T47D (cell line): ENCODE results near the gene U2AF1.
"Not testable (repeated sequence)": the region's sequence is repeated elsewhere in the genome, so short reads cannot be mapped to it uniquely, and the experiment has no call there.

ENCODE experiments used
- DNase-seq, 2 experiments: peaks; one replicate each; pipeline versions ENCODE4 v3.0.0 to v3.0.0-alpha.2; 2011 to 2012; ENCODE audit warnings: low read depth in 1 of 2, low spot score in 1 of 2
- in situ Hi-C: cut with HindIII; loops from 2 replicates; pipeline ENCODE4 v1.10.0; 2016; ENCODE audit warnings: low sequenced_read_pairs, low pct_unique_long_range_greater_than_20kb

U2AF1 gene

DNA sequence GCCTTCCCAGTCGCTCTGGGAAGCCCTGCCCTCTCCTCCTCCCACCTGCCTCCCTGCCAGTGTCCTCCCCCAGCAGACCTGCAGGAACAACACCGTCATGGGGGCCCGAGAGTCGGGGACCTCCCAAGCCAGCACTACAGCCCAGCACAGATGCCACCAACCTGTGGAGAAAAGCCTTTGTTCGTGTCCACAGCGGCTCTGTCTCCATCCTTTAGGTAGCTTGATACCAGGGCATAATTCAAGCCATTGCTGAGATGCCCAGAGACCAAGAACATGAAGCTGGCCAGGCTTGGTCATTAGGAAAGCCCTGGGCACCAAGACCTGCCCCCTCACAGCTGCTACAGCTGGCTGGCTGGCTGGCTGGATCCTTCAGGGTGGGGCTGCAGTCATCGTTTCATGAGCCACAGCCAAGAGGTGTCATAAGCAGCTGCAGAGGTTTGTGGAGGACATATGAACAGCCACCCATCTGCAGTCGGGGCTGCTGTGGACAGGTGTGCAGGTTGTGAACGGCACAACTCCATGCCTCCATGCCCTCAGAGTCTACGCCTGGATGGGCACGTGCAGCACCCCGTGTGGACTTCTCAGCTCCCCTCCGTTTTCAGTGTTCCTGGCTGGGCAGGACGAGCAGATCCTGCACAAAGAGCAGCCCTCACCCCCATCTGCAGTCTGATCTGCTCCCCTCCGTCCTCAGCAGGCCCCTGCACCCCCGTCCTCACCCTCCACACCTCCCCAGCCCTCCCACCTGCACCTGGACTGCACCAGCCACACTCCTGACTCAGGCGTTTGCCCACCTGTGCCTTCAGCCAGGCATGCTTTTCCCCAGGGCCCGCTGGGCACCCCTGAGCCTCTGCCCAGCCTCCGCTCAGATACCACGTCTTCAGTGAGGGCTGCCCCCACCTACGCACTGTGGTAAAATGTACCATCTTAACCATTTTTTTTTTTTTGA lies 61.2 kb downstream of the U2AF1 start:
- in situ Hi-C loops, DNase-seq: not testable (repeated sequence)

DNA sequence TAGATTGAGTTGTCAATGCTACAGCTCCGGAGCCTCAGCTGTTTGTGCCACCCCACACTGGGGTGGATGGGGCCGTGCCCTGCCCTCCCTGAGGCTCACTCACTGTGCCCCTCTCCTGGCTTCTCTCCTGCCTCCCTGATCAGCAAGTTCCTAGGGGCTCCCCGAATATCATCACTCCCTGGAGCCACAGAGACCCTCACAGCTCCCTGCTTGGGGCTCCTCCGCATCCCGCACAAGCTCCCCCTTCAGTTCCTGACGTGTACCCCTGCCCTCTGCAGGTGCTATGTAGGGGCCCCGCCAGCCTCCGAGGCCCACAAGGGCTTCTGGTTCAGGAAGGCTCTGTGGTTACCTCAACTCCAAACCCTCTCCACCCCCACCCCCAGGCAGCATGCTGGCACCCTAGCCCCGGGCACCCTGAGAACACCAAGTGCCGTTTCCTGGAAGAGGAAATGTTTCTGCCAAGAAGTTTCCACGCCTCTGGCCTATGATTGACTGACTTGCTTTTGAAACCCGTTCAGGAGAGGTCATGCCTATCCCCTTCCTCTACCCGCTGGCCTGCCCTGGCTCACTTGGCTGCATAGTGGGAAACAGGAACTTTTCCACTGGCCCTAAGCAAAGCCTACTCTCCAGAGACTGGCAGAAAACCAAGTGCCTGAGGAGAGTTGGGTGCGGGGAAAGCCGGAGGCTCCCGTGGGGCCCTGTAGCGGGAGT lies 62.0 kb downstream of the U2AF1 start:
- DNase-seq, in situ Hi-C loops: not testable (repeated sequence)

DNA sequence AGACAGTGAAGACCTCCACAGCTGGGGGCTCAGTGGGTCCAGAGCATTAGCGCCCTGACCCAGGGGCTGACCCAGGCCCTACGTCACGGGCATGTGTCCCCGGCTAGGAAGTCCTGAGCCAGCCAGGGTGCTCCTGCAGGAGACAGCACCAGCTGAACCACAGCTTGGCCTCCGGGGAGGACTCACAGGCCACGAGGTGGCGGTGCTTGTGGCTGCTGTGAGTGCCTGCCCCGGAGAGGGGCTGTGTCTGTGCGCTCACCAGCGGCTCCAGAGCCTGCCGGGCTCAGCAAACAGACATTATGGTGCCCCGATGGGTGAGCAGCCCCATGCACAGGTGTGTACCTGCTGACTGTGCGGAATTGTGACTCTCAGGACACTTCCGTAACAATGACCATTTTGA lies 62.8 kb downstream of the U2AF1 start:
- DNase-seq, in situ Hi-C loops: not testable (repeated sequence)

DNA sequence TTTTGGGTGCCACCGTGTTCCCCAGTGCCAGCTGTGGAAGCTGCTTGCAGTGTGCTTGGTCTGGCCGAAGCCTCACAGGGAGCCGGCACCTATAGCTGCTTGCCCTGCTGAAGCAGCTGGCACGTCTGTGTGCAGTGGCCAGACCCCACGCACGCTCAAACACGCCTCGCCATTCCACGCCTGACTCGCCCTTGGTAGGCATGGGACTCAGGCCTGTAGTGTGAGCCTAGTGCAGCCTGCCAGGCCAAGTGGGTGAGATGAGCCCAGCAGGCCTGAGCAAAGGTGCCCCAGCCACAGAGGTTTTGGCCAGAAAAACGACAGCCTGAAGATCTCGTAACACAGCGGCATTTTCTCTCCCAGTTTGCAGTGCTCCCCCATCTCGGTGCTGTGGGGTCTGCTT lies 64.1 kb downstream of the U2AF1 start:
- in situ Hi-C loops, DNase-seq: not testable (repeated sequence)
